ENCODE data around the gene PNMA8A.

Gene PNMA8A

DNA sequence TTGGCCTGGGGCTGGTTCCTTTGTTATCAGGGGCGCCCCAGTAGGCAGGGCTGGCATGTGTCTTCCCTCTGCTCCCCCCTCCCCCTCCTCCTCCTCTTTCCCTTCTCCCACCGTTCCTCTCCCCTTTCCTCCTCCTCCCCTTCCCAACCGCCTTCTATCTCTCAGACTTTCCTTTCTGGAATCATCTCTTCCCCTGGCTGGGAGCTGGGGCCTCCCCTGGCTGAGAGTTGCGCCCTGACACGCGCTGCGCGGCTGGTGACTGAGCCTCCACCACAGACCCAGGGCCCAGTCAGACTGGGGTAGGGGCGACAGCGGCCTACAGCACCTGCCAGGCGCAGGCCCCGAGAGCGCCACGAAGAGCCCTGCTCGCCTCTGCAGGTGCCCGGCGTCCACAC lies 21.5 kb upstream of the PNMA8A start:
- DNase-seq (ENCODE audit: low read depth) = no peak

- no peak for DNase-seq (ENCODE audit: low read depth)
These were observed 20.8 kb upstream of the PNMA8A start for GRCh38 chr19:46491975-46492682.

DNA sequence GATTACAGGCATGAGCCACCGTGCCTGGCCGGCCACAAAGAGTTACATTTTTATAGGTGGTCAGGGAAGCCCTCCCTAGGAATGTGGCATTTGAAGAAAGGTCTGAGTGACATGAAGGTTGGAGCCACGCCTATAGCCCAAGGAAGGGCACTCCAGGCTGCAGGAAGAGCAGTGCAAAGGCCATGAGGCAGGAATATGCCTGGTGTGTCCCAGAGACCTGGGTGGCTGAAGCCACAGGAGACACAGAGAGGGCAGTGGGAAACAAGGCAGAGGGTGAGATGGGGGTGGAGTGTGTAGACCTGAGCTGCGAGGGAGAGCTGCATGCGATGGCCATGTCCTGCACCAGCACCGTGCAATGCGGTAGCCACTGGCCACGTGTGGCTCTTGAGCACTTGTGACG lies 19.4 kb upstream of the PNMA8A start:
- DNase-seq (ENCODE audit: low read depth) = no peak

DNA sequence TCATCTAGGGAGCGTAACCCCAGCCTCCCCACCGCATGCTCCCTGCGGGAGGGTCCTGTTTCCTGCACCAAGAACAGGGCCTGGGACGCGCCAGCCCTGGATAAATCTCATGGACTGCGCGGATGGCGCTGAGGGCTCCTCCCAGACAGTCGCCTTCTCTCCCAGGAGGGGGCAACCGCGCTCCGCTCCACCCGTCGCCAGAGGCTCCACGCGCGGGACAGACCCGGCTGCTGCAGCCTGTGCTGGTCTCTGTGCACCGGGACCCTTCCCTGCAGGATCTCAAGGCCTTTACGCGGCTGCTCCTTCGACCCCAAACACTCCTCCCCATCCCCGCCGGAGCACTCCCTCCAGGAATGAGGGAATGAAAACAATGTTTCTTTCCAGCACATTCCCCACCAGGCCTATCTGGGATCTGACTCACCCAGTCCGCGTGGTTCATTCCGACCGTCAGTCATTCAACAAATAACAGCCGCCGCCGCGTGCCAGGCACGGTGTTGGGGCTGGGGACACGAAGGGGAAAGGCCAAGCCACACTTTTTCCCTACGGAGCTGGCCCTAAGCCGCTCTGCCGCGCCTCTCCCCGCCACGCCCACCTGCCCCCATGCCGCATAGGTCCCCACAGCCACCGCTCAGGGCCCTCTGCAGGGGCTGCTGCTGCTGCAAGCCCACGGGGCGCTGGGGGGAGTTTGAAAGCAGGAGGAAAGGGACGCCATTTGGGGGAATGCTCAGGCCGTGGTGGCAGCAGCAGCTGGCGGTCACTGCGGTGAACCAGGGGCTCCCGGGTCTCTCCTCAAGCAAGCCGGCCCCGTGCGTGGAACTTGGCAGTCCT lies 18.3 kb upstream of the PNMA8A start:
- peak; percentile 52 for DNase-seq (ENCODE audit: low read depth)

DNA sequence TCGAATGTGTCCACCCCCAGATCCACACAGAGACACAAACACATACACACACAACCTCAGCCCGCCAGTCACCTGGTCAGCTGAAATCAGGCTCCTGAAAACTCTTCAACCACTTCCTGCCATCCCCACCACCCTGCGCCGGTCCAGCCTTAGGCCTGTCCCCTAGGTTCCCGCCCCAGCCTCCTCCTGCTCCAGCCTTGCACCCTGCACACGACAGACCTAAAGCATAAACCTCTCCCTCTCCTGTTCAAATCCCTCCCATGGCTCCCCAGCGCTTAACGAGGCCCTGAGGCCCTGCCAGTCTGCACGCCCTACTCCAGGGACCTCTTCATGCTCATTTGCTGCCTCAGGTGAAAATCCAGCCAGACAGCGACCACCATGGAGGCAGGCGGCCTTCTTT lies 17.2 kb upstream of the PNMA8A start:
- no peak for DNase-seq (ENCODE audit: low read depth)

DNA sequence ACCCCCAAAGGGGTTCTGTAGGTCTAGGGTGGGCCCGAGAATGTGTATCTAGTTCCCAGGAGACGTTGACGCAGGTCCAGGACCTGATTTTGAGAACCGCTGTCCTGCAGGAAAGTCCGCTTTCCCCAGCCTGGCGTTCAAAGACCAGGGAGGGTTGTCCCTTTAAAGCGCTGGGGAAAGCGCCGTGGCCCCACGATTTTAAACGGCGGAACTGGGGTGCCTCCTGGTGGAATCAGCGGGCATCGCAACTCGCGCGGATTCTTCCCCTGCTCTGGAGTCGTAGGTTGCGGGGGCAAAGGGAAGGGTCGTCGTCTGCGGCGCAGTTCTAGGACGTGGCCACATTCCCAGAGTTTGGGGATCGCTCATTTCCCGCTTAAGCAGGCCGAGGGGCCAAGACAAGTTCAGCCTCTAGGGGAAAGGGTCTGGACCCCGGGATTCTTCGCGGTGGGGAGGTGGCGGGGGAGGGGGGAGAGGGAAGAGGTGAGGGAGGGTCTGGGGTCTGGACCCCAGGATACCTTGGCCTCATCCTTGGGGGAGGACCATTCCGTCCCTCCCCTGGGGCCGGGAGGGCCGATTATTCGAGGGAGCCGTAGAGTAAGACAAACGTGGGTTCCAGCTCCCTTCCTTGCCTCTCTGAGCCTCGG lies 16.6 kb upstream of the PNMA8A start:
- peak; percentile 37 for DNase-seq (ENCODE audit: low read depth)

DNA sequence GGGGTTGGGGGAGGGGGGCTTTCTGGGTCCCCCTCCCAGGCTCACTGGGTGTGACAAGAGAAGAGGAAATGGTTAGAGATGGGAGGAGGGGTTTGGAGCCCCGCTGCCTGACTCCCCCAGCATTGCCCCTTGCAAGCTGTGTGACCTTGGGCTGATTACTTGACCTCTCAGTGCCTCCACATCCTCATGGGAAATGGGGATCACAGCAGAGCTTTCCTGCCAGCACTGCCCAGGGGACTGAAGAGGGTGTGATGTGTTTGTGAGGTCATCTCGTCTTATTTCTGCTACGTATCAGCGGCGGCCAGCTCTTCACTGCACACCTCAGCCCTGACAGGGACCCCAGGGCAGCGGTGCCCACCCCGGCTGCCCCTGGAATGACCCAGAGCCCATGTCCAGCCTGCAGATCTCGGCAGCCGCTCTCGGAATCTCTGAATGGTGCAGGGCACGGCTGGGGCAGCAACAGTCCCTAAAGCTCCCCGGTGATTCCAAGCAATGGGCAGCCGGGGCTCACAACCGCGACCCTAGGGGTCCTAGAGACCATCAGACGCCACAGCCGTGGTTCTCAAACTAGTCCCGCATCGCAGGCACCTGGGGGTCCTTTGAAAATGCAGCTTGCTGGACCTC lies 15.9 kb upstream of the PNMA8A start:
- no peak for DNase-seq (ENCODE audit: low read depth)

GRCh38 chr19:46486358-46486757 lies 15.0 kb upstream of the PNMA8A start:
- DNase-seq (ENCODE audit: low read depth) = no peak

DNA sequence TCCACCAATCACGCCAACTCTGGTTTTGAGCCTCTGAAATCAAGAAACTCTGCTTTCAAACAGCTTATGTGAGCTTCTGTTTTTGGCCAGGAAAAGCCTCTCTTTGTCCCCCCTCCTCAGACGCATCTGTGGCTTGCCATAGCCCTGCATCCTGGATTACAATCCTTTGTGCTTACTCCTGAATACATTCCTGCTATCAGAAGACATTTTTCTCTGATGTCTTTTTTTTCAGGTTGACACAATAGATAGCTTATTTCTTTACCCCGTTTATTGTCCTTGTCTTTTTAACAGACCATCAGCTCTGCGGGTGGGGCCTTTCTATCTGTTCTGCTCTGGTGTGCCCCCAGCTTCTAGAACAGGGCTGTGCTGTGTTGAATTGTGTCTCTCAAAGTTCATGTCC lies 13.3 kb upstream of the PNMA8A start:
- DNase-seq (ENCODE audit: low read depth) = no peak

DNA sequence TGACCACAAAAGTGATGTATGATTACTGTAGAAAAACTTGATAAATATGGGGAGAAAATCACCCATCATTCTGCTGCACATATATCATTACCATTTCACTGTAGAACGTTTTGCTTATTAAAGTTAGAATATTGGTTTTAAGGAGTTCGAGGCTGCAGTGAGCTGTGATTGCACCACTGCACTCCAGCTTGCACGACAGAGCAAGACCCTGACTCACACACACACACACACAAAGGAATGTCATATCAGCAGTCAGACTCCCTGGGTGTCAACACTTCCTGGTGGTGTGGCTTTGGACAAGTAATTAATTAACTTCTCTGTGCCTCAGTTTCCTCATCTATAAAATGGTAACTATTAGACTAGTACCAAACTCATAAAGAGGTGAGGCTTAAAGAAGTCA lies 11.3 kb upstream of the PNMA8A start:
- DNase-seq (ENCODE audit: low read depth) = no peak

DNA sequence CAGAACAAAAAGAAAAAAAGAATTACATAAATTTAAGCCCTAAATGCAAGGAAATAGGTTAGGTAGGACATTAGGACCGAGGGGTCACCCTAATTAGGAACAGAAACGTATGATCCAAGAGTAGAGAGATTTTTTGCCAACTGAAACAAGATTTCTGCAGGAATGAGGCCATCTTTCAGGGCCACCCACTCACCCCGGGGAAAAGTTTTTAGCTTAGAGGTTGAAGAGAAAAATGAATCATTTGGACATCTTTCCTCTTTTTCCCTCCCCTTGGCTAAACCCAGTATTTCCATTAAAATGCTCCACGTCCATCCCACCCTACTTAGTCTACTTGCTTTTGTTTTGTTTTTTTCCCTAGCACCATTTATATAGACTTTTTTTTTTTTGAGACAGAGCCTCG lies 10.6 kb upstream of the PNMA8A start:
- peak; percentile 82 for DNase-seq (ENCODE audit: low read depth)

- peak; percentile 36 for DNase-seq (ENCODE audit: low read depth)
These were observed 10.0 kb upstream of the PNMA8A start for GRCh38 chr19:46481223-46481848.

GRCh38 chr19:46480415-46480814 lies 9.1 kb upstream of the PNMA8A start:
- DNase-seq (ENCODE audit: low read depth) = no peak

DNA sequence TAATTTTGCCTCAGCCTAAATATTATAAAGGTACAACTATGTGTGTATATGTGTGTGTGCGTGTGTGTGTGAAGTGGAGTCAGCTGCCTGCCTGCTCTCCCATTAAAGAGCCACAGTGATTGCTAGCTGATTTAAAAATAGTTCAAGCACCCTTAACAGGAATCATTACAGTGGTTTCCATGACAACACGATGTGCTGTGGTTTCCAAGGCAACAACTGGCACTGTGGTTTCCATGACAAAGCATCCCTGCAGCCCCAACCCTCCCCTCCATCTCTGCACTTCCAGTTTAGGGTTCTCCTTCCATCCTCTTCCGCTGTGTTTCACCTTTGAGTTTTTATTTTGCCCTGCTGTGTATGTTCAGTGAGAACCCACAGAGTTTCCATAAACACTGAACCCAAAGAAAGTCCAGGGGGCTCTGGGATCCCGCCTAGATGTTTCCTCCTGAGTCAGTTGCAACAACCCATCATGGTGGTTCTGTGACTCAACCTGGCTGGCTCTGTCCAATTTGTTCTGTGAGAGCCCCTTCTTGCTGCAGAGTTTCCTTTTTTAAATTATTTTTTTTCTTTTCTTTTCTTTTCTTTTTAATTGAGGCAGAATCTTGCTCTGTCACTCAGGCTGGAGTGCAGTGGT lies 7.1 kb upstream of the PNMA8A start:
- DNase-seq (ENCODE audit: low read depth) = peak; percentile 67

DNA sequence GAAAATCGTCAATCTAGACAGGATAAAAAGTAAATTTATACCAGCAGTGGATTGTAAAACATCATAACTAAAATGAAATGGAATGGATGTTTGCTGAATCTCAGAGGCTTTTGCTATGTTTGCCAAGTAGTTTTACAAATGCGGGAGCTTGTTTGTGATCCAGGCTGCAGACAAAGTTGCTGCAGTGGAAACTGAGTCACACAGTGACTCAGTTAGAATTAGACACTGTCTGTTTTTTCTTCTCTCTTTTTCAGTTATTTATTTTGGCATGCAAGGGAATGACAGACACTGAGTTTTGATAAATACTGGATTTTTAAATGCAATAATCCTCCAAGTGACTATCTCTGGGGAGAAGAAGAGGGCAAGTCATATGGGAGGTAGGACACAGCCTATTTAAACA lies 4.6 kb upstream of the PNMA8A start:
- peak; percentile 66 for DNase-seq (ENCODE audit: low read depth)

DNA sequence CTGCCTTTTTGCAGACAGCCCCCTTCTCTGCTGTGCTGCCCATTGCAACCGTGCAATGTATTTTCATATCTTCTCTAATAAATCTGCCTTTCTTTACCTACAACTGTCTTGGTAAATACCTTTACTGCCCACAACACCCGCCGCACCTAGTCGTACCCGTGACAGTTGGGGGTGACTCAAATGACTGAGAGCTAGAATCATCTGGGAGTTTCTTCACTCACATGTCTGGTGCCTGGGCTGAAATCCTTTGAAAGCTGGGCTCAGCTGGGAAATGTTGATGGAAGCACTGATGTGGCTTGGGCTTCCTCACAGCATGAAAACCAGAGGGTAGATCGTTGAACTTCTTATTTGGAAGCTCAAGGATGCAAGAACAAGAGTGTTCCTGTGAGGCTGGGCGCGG lies 2.8 kb upstream of the PNMA8A start:
- no peak for DNase-seq (ENCODE audit: low read depth)

DNA sequence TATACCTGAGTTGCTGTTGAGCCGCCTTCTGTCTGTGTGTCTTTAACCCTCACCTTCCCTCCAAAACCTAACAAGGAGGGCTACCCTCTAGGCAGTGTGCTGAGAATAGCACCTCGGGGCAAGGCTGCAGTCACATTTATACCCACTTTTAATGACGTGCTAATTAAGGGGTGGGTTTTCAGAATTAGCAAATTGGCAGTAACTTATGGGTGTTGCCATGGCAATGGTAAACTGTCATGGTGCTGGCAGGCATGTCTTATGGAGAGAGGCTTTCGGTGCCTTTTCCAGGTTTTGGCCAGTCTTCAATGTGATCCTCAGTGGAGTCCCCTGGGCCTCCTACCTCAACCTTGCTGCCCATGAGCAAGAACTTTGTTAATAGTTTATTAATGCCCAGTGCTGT lies 1.2 kb upstream of the PNMA8A start:
- DNase-seq (ENCODE audit: low read depth) = no peak

GRCh38 chr19:46471811-46472543 lies 614 bp upstream of the PNMA8A start:
- no peak for DNase-seq (ENCODE audit: low read depth)

- no peak for DNase-seq (ENCODE audit: low read depth)
These were observed 987 bp downstream of the PNMA8A start for GRCh38 chr19:46470376-46470775.

GRCh38 chr19:46469541-46470185 lies 1.7 kb downstream of the PNMA8A start:
- no peak for DNase-seq (ENCODE audit: low read depth)

Measured in stromal cell of bone marrow (primary cell).